Lung (tissue), 12 donors: Measurements from ENCODE around the gene TMEM235. TPM values are rescaled to one million over a fixed set of nuclear protein-coding genes. Genes with fewer than 3 reads are reported as not detected.

Source experiments
- ATAC-seq: fragments of 200-7000 bp; cut with Tn5 transposase; one replicate; pipeline ENCODE4 v1.9.1; 2020; ENCODE audit warnings: moderate number of reproducible peaks; ENCODE audit not compliant: insufficient read depth, low FRiP score
- DNase-seq, 3 donors: peaks; one replicate each; pipeline ENCODE4 v3.0.0-alpha.2; 2013 to 2017
- H3K27ac ChIP-seq, 2 donors: one replicate each; pipeline ENCODE4 v1.5.1; 2013; ENCODE audit warnings: mild to moderate bottlenecking in 2 of 2, moderate library complexity in 2 of 2, control low read depth in 1 of 2, inconsistent platforms in 1 of 2, low read depth in 1 of 2, low read length in 1 of 2
- H3K27me3 ChIP-seq, 3 donors: one replicate each; pipeline ENCODE4 v1.5.1; 2013; ENCODE audit warnings: low read length in 2 of 3; ENCODE audit not compliant: control insufficient read depth in 3 of 3, insufficient read depth in 3 of 3
- H3K36me3 ChIP-seq, 4 donors: one replicate each; pipeline ENCODE4 v1.5.1; 2013; ENCODE audit warnings: low read length in 4 of 4, mild to moderate bottlenecking in 1 of 4, moderate library complexity in 1 of 4; ENCODE audit not compliant: control insufficient read depth in 4 of 4, insufficient read depth in 4 of 4
- H3K4me1 ChIP-seq, 5 donors: one replicate each; pipeline ENCODE4 v1.5.1; 2013; ENCODE audit warnings: low read length in 5 of 5, mild to moderate bottlenecking in 2 of 5, moderate library complexity in 1 of 5; ENCODE audit not compliant: control insufficient read depth in 5 of 5, insufficient read depth in 5 of 5
- H3K4me3 ChIP-seq: one replicate; pipeline ENCODE4 v1.5.1; 2013; ENCODE audit warnings: mild to moderate bottlenecking, control low read depth, moderate library complexity
- H3K9ac ChIP-seq, 2 donors: one replicate each; pipeline ENCODE4 v1.5.1; 2013; ENCODE audit warnings: low read length in 2 of 2, control low read depth in 1 of 2; ENCODE audit not compliant: insufficient read depth in 1 of 2
- H3K9me3 ChIP-seq, 4 donors: one replicate each; pipeline ENCODE4 v1.5.1; 2013; ENCODE audit warnings: low read length in 3 of 4, mild to moderate bottlenecking in 1 of 4, moderate library complexity in 1 of 4; ENCODE audit not compliant: control insufficient read depth in 4 of 4, insufficient read depth in 3 of 4
- CTCF ChIP-seq: IDR thresholded peaks from 2 replicates; pipeline ENCODE4 v1.5.1; 2012; ENCODE audit warnings: mild to moderate bottlenecking; ENCODE audit errors: control extremely low read depth, extremely low read depth
- WGBS, 2 donors: extraction: QIAGEN DNeasy Blood & Tissue Kit; methylation state at CpG; one replicate each; pipeline ENCODE4 v1.1.7; 2013; 5-methylcytosine and 5-hydroxymethylcytosine counted together
- polyA plus RNA-seq, 2 donors: library from polyadenylated mRNA; stranded (reverse); fragments of 200-250 nt; gene quantifications; one replicate each; pipeline ENCODE4 v1.2.1, GENCODE V29; 2013
- total RNA-seq, 2 donors: library from RNA; depleted of rRNA in 1 of 2; stranded (reverse); fragments of >200 nt in 1 of 2; gene quantifications; one replicate each; pipeline ENCODE4 v1.2.1, GENCODE V29; 2014 to 2021
- donor health status: control.
- donor health status: control.
- donor health status: Bipolar disorder and iron deficiency.
- donor health status: healthy.
- donor health status: DM: yes; HTN: yes; CAD: no.

Gene TMEM235
- total and polyA plus RNA-seq, 4 donors = 0.08 to 0.97 TPM; not detected in 2

- no peak overlapping the region for H3K9ac ChIP-seq
- no peaks in the 10 kb centered on the region for H3K27me3 ChIP-seq
- DNase-seq (no peak), ATAC-seq (no peak)
- H3K36me3 ChIP-seq = no peaks in the 10 kb centered on the region
- peak overlapping the region in 1 of 2 donors; percentile 37 for H3K27ac ChIP-seq
- no peak for TF ChIP-seq CTCF
- no peak overlapping the region for H3K4me3 ChIP-seq
- peaks cover 0 to 9% (median 0%) of the 10 kb centered on the region in 5 donors for H3K4me1 ChIP-seq
- H3K9me3 ChIP-seq = no peaks in the 10 kb centered on the region
- 86 to 89% methylated on average over 8 of the region's 8 CpGs for WGBS, 2 donors
These were observed 15.9 kb downstream of the TMEM235 start for GRCh38 chr17:78247304-78247703.

- no peak overlapping the region for H3K4me3 ChIP-seq
- H3K9me3 ChIP-seq = no peaks in the 10 kb centered on the region
- no peak for TF ChIP-seq CTCF
- ATAC-seq = no peak
- H3K36me3 ChIP-seq = no peaks in the 10 kb centered on the region
- H3K27ac ChIP-seq = peak overlapping the region; percentile 50 to 66
- 78 to 79% methylated on average over 30 of the region's 30 CpGs for WGBS, 2 donors
- no peaks in the 10 kb centered on the region for H3K27me3 ChIP-seq
- no peak overlapping the region for H3K9ac ChIP-seq
- peaks cover 0 to 15% (median 2%) of the 10 kb centered on the region in 5 donors for H3K4me1 ChIP-seq
- DNase-seq = no peak
These were observed 16.9 kb downstream of the TMEM235 start for GRCh38 chr17:78248051-78248914.

GRCh38 chr17:78249074-78249817, 17.8 kb downstream of the TMEM235 start:
- H3K27me3 ChIP-seq = no peaks in the 10 kb centered on the region
- peak overlapping the region in 1 of 2 donors; percentile 66 for H3K27ac ChIP-seq
- peaks cover 0 to 20% (median 2%) of the 10 kb centered on the region in 5 donors for H3K4me1 ChIP-seq
- ATAC-seq (no peak), DNase-seq (no peak)
- WGBS, 2 donors = 83 to 85% methylated on average over 16 of the region's 16 CpGs
- no peak overlapping the region for H3K9ac ChIP-seq
- H3K9me3 ChIP-seq = no peaks in the 10 kb centered on the region
- no peak for TF ChIP-seq CTCF
- no peak overlapping the region for H3K4me3 ChIP-seq
- no peaks in the 10 kb centered on the region for H3K36me3 ChIP-seq
